ENCODE measurements around the gene PCDHGB3.

Gene PCDHGB3

GRCh38 chr5:141419074-141419880 is 49.2 kb downstream of the PCDHGB3 start:
- DNase-seq (ENCODE audit: low read depth in 2 of 2): no peak

- no peak for DNase-seq (ENCODE audit: low read depth in 2 of 2)
Measured at GRCh38 chr5:141420855-141421488, 50.9 kb downstream of the PCDHGB3 start, which contains the start of gene PCDHGA11. TSS of gene PCDHGA11 (plus strand) at chr5:141421051. CDS start at chr5:141421228, 177 bp downstream.

GRCh38 chr5:141421489-141421855 is 51.4 kb downstream of the PCDHGB3 start:
- no peak for DNase-seq (ENCODE audit: low read depth in 2 of 2)

Measured in stimulated activated CD8-positive, alpha-beta memory T cell treated with anti-CD3 and anti-CD28 coated beads, Interleukin-15, amount 100 ng/mL, for 4 hours (primary cell).